C4-2B (cell line): ENCODE measurements around the gene RNF187.

Experiments used
- H3K27ac ChIP-seq: fragments of 450-650 bp; 2 replicates; pipeline ENCODE4 v1.5.1; 2017
- CTCF ChIP-seq: fragments of 450-650 bp; conservative IDR thresholded peaks from 2 replicates; pipeline ENCODE4 v1.5.1; 2017; ENCODE audit warnings: mild to moderate bottlenecking
- ZFX ChIP-seq: fragments of 450-650 bp; IDR thresholded peaks from 2 replicates; pipeline ENCODE4 v1.6.1; 2017

RNF187 gene

GRCh38 chr1:228478326-228478725 lies 8.9 kb upstream of the RNF187 start:
- TF ChIP-seq CTCF, result no peak
- TF ChIP-seq ZFX, result no peak
- H3K27ac ChIP-seq, result no peak overlapping the region

GRCh38 chr1:228478912-228479711 lies 8.1 kb upstream of the RNF187 start:
- no peak overlapping the region for H3K27ac ChIP-seq
- TF ChIP-seq ZFX, result no peak
- no peak for TF ChIP-seq CTCF

- TF ChIP-seq ZFX (no peak), CTCF (no peak)
- H3K27ac ChIP-seq, result no peak overlapping the region
Measured at GRCh38 chr1:228483789-228484188, 3.4 kb upstream of the RNF187 start.

GRCh38 chr1:228486596-228487335 lies 416 bp upstream of the RNF187 start:
- H3K27ac ChIP-seq, result peak overlapping the region; percentile 94
- TF ChIP-seq CTCF (no peak), ZFX (peak; percentile 67)

- peak overlapping the region; percentile 94 for H3K27ac ChIP-seq
- no peak for TF ChIP-seq CTCF
- no peak for TF ChIP-seq ZFX
Measured at GRCh38 chr1:228488125-228488817, 1.1 kb downstream of the RNF187 start.

- TF ChIP-seq ZFX, result no peak
- no peak for TF ChIP-seq CTCF
- peak overlapping the region; percentile 94 for H3K27ac ChIP-seq
Measured at GRCh38 chr1:228488818-228489674, 1.9 kb downstream of the RNF187 start.
